ENCODE results near the gene ARFGAP1.

ARFGAP1 gene

DNA sequence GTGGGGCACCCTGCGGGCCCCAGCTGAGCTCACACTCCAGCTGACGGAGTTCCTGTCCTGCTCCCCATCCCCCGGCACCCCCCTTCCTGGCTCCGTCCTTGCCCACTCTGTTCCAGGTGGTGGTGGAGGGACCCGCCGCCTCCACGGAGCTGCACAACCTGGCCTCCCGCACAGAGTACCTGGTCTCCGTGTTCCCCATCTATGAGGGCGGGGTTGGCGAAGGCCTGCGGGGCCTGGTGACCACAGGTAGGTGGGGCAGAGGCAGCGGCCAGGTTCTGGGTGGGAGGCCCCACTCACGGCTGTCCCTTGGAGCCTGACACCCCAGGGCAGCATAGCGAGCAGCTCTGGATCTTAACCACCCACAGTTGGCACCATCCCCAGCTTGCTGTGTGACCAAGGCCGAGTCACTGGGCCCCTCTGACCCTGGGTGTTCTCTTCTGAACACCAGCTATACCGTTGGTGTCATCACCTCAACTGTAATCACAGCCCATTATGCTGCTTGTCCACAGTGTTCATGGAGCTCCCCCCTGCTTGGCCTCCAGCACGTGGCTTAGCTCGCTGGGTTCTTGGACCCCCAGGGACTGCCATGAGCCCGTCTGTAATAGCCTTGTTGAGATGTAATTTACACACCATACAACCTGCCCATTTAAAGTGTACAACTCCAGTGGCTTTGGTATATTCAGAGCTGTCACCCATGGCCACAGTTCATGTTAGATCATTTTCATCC is 37.8 kb downstream of the ARFGAP1 start:
- no peak for DNase-seq

DNA sequence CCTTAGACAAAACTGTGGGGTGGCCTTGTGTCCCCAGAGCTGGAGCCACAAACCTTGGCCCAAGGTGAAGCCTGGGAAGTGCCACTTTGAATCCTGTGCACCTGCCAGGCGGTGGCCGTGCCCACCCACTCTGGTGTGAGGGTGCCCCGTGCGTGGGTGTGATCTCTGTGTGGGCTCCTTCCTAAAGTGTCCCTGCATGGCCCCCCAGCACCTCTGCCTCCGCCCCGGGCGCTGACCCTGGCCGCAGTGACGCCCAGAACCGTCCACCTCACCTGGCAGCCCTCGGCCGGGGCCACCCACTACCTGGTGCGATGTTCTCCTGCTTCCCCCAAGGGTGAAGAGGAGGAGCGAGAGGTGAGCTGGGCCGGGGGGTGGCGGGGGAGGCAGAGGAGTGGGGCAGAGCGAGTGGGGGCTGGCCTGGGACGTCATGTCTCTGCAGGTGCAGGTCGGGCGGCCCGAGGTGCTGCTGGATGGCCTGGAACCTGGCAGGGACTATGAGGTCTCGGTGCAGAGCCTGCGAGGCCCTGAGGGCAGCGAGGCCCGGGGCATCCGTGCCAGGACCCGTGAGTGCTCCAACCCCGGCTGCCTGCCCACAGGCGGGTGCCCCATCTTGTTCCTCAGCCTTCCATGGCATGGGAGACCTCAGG is 38.7 kb downstream of the ARFGAP1 start:
- DNase-seq = no peak

DNA sequence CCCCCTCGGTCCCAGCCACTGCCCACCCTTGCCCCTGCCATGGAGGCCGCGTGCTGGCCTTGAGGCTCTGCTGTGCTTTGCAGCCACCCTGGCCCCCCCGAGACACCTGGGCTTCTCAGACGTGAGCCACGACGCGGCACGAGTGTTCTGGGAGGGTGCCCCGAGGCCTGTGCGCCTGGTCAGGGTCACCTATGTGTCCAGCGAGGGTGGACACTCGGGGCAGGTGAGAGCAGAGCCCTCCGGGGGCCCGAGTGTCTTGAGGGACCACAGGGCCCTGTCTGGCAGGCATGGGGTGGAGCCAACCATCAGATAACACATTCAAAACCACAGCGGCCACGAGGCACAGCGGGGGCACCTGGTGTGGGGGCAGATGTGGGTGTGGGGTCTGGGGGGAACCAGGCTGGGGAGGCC is 39.2 kb downstream of the ARFGAP1 start:
- DNase-seq = no peak

DNA sequence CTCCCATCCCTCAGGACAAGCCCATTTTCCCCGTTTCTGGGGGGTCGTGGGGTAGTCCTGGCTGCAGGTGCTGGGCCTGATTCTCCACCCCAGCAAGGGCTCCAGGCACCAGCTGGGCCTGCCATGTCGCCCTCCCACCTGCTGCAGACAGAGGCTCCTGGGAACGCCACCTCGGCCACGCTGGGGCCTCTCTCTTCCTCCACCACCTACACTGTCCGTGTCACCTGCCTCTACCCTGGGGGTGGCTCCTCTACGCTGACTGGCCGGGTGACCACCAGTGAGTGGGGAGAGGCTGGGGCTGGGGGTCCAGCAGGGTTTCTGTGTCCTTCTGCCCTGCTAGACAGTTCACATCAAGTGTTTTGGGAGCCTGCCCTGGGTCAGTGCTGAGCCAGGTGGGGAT is 39.7 kb downstream of the ARFGAP1 start:
- no peak for DNase-seq

DNA sequence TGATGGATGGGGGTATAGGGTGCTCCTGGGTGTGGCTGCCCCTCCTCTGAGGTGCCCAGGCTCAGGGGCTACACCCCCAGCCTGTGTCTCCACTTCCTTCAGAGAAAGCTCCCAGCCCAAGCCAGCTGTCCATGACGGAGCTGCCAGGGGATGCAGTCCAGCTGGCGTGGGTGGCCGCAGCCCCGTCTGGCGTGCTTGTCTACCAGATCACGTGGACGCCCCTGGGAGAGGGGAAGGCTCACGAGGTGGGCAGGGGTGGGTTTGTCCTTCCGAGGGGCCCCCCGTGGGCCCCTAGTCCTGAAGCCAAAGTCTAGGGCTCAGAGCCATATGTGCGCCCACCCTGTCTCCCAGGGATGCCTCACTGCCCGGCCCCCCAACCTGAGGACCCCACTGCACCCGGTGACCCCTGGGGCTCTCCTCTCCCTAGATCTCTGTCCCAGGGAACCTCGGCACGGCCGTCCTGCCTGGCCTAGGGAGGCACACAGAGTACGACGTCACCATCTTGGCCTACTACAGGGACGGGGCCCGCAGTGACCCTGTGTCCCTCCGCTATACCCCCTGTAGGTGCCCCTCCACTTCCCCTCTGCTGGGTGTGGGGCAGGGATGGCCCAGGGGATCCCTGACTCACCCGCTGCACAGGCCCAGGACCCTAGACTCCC is 40.2 kb downstream of the ARFGAP1 start:
- DNase-seq = no peak

DNA sequence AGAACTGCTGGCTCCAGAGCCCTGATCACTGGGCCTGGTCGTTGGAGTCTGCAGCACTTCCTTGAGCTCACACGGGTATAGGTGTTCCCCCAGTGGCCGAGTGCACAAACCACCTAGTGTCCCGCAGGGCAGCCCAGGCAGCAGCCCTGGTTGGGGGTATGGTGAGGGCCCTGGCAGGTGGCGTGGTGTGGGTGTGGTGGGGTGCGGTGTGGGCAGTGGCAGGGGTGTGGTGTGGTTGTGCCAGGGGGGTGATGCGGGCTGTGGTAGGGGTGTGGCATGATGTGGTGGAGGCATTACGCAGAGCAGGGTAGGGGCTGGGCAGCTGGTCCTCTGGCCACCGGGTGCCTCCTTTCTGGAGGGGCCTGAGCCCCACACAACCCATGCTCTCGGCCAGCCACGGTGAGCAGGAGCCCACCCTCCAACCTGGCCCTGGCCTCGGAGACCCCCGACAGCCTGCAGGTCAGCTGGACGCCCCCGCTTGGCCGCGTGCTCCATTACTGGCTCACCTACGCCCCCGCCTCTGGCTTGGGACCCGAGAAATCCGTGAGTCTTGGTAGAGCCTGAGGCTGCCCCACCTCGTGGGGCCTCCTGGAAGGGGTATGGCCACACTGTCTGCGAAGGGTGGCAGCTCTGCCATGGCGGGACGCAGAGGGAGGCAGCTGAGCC is 40.9 kb downstream of the ARFGAP1 start:
- no peak for DNase-seq

DNA sequence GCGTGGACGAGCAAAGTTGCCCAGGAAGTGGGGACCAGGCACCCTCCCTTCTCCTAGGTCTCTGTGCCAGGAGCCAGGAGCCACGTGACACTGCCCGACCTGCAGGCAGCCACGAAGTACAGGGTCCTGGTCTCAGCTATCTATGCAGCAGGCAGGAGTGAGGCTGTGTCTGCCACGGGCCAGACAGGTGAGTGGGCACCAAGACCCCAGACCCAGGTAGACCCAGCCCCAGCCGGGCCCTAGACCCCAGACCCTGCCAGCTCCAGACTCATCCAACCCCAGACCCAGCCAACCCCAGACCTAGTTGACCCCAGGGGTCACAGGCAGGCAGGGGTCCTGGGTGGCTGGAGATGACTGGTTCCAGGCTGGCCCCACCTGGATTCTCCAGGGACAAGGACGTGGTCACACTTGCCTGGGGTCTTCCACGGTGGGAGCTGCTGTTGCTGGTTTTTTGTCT is 41.4 kb downstream of the ARFGAP1 start:
- no peak for DNase-seq

DNA sequence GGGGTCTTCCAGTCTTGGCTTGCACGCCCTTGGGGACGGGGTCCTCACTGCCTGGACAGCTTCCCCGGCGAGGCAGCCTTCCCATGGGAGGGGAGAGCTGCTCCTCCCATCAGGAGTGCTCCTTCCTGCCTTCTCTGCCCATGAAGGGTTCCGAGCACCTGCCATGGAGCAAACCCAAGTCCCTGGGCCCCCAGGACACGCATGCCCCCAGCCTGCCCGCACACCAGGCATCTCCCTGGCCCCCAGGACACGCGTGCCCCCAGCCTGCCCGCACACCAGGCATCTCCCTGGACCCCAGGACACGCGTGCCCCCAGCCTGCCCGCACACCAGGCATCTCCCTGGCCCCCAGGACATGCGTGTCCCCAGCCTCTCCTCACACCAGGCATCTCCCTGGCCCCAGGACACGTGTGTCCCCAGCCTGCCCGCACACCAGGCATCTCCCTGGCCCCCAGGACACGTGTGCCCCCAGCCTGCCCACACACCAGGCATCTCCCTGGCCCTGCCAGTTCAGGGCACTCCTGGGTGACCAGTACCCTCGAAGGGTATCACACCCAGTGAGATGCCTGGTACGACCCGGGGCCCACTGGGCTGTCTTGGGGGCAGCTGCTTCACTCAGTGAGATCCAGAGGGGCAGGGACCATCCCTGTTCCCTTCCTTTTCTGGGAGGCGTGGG is 42.1 kb downstream of the ARFGAP1 start:
- DNase-seq = no peak

DNA sequence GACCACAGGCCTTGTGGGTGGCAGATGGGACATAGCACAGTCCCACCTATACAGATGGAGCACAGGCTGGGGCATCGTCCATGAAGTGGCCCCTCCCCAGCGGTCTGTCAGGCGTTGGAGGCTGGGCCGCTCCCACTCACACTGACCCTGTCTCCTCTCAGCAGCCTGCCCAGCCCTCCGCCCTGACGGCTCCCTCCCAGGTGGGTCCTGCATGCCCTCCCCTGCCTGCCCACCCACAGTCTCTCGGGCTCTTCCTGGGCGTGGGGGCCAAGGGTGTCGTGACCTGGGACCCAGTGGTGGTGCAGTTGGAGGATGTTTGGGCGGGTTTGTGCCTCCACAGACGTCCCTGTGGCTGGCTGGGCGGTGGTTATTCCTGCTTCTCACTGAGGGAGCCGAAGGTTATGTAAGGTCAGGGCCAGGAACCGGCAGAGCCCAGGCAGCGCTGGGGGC is 42.7 kb downstream of the ARFGAP1 start:
- no peak for DNase-seq

DNA sequence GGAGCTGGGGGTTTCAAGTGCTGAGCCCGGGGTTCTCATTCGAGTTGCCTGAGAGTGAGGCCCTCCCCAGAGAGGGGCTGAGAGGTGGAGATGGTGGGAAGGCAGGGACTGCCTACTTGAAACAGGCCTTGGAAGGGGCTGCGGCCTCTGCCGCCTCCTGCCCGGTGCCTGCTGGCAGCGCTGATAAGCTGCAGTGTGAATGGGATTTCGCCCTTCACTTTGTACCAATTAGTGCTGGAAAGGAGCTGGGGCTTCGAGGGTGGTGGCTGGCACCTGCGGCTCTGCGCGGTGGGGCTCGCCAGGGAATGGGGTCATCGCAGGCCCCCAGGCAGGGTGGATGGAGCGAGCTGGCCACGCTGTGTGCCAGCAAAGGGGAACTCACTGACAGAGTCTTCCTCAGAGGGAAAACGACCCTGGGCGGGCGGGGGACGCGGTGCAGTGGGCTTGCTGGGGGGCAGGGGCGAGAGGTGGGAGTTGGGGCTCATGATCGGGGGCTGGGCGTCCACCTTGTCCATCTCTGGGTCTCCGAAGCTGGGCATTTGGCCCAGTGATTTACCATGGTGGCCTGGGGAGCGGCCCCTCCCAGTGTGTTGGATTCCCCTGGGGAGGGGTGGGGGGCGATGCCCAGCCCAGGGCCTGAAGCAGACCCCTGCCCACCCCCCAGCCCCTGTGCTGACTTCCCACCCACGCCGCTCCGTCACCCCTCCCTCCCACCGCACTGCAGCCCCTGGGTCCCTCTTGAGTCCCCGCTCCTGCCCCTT is 43.3 kb downstream of the ARFGAP1 start:
- DNase-seq = no peak

DNA sequence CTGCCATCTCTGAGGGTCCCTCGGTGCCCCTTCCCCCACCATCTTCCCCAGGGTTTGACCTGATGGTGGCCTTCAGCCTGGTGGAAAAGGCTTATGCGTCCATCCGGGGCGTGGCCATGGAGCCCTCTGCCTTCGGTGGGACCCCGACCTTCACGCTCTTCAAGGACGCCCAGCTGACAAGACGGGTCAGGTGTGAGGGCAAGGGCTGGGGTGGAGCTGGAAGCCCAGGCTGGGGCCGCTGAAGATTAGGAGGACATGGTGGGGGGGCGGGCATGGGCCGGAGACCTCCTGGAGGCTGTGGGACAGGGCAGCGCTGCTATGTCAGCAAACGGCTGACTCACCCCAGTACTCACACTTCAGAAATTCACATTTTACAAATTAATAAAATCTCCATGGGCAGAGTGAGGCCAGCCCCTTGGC is 43.9 kb downstream of the ARFGAP1 start:
- no peak for DNase-seq

DNA sequence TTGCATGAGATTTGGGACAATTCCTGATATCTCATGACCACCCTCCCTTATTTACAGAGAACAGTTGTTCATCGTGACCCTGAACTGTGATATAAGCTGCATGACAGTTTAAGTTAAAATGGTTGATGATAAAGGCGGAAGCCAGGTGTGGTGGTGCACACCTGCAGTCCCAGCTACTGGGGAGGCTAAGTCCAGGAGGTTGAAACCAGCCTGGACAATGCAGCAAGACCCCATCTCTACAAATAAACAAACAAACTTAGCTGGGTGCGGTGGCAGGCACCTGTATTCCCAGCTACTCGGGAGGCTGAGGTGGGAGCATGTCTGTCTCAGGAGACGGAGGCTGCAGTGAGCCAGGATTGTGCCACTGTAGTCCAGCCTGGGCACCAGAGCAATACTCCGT is 44.4 kb downstream of the ARFGAP1 start:
- no peak for DNase-seq

DNA sequence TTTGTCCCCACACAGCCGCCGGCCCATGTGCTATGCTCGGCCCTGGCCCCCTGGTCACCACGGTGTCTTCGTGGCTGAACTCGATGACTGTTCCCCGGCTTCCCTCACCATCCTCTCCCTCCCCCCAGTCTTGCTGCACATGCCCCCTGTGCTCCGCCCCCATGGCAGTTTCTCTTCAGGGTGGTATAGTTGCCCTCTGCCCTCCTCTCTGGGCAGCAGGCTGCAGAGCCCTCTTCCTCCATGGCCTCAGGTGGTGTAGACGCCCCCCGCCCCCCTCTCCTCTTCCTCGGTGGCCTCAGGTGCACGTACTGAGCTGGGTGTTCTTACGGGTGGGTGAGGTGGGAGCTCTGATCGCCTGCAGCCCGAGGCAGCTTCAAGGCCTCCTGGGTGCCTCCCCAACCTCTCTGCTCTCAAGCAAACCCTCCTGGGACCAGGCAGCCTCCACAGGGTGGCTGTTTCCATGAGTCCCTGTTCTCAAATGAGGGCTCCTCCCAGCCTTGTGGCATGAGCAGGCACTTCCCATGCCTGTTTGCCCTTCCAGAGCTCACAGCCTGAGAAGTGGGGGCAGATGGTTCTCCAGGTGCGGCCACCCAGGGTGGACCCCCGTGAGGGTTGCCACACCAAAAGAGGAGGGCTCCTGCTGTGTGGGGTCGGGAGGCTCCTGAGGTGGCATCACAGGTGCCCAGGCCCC is 45.1 kb downstream of the ARFGAP1 start:
- DNase-seq = no peak

DNA sequence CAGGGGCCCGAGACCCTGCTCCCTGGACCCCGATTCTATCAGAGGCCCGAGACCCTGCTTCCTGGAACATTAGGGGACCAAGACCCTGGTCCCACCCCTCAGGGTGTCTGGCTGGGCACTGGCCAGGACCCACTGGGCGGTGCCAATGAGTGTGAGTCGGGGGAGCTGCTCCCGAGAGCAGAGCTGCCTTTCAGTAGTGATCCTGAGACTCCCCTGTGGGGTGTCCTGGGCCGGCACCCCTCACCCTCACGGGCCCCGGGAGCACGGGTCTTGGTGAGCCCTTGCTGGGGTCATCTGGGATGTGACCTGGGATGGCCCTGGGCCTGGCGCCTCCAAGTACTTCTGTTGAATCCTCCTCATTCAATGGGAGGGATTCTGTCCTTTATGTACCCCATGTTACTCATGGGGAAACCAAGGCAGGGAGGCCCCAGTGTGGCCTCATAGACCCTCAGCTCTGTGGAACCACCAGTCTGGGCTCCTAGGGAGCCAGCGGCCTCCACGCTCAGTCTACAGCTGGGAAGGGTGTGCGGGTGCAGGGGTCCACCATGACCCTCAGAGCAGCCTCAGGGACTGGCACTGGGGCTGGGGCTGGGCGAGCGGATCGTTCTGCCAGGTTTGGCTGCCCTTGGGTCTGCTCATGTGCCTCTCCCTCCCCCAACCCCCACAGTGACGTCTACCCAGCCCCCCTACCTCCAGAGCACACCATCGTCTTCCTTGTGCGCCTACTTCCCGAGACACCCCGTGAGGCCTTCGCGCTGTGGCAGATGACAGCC is 46.0 kb downstream of the ARFGAP1 start:
- DNase-seq = no peak

DNA sequence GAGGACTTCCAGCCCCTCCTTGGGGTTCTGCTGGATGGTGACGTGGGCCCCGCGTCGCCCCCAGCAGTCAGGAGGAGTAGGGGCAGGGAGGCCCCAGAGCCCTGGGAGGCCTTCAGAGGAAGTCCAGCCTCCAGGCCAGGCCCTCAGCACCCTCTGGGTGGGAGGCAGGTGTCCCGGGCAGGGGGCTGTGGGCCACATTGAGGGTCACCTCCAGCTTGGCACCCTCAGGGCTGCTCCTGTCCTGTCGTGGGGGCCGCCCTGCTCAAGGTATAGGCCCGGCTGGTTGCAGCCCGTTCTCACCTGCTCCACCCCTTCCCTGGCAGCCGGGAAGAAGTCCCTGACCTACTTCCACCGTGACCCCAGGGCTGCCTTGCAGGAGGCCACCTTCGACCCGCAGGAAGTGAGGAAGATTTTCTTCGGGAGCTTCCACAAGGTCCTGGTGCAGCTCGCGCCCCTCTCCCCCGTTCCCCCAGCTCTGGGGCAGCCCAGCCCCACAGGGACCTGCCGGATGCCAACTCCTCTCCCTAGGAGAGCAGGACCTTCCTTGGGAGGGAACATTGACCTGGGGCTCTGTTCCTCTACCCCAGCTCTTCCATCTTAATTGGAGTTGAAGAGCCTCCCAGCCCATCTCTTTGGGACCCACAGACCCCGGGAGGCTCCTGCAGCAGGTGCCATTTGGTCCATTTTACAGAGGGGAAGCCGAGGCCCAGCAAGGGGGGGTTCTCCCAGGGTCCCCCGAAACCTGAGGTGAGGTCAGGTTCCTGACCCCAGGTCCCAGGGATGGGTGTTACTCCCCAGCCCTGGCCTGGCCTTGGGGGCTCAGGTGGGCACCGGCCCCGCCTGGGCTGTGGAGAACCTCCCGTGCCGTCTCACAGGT is 46.8 kb downstream of the ARFGAP1 start:
- no peak for DNase-seq

DNA sequence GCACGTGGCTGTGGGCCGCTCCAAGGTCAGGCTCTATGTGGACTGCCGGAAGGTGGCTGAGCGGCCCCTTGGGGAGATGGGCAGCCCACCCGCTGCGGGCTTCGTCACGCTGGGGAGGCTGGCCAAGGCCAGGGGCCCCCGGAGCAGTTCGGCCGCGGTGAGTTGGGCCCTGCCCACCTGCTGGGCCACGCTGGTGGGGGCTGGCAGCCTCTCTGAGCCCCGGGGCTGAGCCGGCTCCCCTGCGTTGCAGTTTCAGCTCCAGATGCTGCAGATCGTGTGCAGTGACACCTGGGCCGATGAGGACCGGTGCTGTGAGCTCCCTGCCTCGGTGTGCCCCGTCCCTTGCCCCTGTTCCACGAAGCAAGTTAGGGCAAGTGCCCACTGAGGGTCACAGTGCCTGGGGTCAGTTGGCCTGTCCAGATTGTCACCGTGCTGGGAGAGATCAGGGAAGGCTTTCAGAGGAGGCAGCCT is 47.5 kb downstream of the ARFGAP1 start:
- no peak for DNase-seq

DNA sequence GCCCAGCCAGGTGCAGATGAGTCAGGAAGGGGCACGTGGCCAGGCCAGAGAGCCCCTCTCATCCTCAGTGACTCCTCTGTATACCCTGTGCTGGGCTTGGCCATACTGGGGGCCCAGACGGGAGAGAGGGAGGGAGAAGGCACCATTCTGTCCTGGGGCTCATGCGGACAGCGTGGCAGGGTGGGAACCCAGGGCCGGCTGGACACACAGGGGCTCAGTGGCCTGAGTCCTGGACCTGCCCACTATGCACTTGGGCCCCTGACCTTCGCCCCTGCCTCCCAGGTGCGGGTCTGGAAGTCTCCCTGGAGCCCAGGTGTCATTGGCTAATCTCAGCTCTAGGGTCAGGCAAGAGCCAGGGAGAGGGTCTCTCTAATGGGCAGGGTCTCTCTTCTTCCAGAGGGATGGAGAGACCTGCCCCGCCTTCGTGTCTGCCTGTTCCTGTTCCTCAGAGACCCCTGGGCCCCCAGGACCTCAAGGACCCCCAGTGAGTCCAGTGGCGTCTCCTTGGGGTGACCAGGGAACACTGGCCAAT is 48.1 kb downstream of the ARFGAP1 start:
- no peak for DNase-seq

DNA sequence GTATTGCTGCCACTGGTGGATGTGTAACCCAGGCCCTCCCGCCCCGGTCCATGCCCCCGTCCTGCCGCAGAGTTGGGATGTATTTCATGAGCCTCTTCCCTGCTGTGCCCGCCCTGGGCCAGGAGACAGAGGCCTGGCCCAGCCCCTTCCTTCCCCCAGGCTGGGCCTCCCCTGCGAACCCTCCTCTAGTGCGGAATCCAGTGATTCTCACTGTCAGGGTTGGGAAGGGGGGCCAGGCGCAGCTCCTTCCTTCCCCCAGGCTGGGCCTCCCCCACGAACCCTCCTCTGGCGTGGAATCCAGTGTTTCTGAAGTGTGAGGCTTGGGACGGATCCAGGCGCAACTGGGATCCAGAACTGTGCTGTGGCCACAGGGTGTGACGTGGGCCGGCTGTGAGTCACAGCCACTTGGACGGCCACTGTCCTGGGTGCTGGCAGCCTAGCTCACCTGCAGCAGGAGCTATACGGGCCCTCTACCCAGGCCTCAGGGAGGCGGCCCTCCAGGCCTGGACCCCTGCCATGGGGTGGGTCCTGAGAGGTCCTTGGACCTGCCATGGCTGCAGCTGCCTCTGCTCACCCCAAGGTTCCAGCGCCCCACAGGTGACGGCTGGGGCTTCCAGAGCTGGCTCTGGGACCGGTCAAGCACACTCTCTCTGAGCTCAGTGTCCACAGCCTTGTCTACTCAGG is 48.7 kb downstream of the ARFGAP1 start:
- DNase-seq = no peak
